PC-3 (cell line): ENCODE results near the gene ACAD9.

Experiments
- EZH2 ChIP-seq: fragments of 300-600 bp; sonication (generic); IDR thresholded peaks from one replicate; pipeline ENCODE4 v1.6.1; 2017; ENCODE audit warnings: antibody characterized with exemption, mild to moderate bottlenecking, low read length; ENCODE audit not compliant: unreplicated experiment
- TF ChIP-seq, protein P1 (sequence below): fragments of 300-600 bp; sonication (generic); conservative IDR thresholded peaks from 2 replicates; pipeline ENCODE4 v1.5.1; 2017; ENCODE audit warnings: antibody characterized with exemption, low read depth, mild to moderate bottlenecking, low read length

- TF ChIP-seq, protein P1, sequence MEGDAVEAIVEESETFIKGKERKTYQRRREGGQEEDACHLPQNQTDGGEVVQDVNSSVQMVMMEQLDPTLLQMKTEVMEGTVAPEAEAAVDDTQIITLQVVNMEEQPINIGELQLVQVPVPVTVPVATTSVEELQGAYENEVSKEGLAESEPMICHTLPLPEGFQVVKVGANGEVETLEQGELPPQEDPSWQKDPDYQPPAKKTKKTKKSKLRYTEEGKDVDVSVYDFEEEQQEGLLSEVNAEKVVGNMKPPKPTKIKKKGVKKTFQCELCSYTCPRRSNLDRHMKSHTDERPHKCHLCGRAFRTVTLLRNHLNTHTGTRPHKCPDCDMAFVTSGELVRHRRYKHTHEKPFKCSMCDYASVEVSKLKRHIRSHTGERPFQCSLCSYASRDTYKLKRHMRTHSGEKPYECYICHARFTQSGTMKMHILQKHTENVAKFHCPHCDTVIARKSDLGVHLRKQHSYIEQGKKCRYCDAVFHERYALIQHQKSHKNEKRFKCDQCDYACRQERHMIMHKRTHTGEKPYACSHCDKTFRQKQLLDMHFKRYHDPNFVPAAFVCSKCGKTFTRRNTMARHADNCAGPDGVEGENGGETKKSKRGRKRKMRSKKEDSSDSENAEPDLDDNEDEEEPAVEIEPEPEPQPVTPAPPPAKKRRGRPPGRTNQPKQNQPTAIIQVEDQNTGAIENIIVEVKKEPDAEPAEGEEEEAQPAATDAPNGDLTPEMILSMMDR = peak; percentile 45
- TF ChIP-seq EZH2 = no peak
Measured at GRCh38 chr3:128875556-128876120, 3.8 kb upstream of the ACAD9 start.
